Measurements from ENCODE around the gene KIAA1328.

The KIAA1328 gene

GRCh38 chr18:37270038-37270665 is 441.2 kb downstream of the KIAA1328 start:
- peak; percentile 31 for DNase-seq (ENCODE audit: low read depth)
- no peak overlapping the region for H3K4me3 ChIP-seq (ENCODE audit: low read length)
- no peak for TF ChIP-seq CTCF (conservative IDR thresholded peaks at IDR 0.05; ENCODE audit: low read length)

GRCh38 chr18:37270666-37271052 is 441.7 kb downstream of the KIAA1328 start:
- H3K4me3 ChIP-seq (ENCODE audit: low read length), result no peak overlapping the region
- no peak for TF ChIP-seq CTCF (conservative IDR thresholded peaks at IDR 0.05; ENCODE audit: low read length)
- no peak for DNase-seq (ENCODE audit: low read depth)

- DNase-seq (ENCODE audit: low read depth), result no peak
- no peak for TF ChIP-seq CTCF (conservative IDR thresholded peaks at IDR 0.05; ENCODE audit: low read length)
- H3K4me3 ChIP-seq (ENCODE audit: low read length), result no peak overlapping the region
These were observed 443.3 kb downstream of the KIAA1328 start for GRCh38 chr18:37272226-37272625.

- no peak overlapping the region for H3K4me3 ChIP-seq (ENCODE audit: low read length)
- no peak for DNase-seq (ENCODE audit: low read depth)
- no peak for TF ChIP-seq CTCF (conservative IDR thresholded peaks at IDR 0.05; ENCODE audit: low read length)
These were observed 443.9 kb downstream of the KIAA1328 start for GRCh38 chr18:37272841-37273240.

GRCh38 chr18:37274309-37275236 is 445.6 kb downstream of the KIAA1328 start:
- no peak for TF ChIP-seq CTCF (conservative IDR thresholded peaks at IDR 0.05; ENCODE audit: low read length)
- H3K4me3 ChIP-seq (ENCODE audit: low read length), result no peak overlapping the region
- DNase-seq (ENCODE audit: low read depth), result no peak

GRCh38 chr18:37275237-37275741 is 446.4 kb downstream of the KIAA1328 start:
- DNase-seq (ENCODE audit: low read depth), result no peak
- H3K4me3 ChIP-seq (ENCODE audit: low read length), result no peak overlapping the region
- no peak for TF ChIP-seq CTCF (conservative IDR thresholded peaks at IDR 0.05; ENCODE audit: low read length)

Data from AG10803 (cell line).